ELF-1 (cell line): Measurements from ENCODE around the gene POU2F1.

Source experiments
- DNase-seq: peaks from one replicate; pipeline ENCODE4 v3.0.0-alpha.2; 2016; ENCODE audit warnings: low read depth, low spot score

The POU2F1 gene

DNA sequence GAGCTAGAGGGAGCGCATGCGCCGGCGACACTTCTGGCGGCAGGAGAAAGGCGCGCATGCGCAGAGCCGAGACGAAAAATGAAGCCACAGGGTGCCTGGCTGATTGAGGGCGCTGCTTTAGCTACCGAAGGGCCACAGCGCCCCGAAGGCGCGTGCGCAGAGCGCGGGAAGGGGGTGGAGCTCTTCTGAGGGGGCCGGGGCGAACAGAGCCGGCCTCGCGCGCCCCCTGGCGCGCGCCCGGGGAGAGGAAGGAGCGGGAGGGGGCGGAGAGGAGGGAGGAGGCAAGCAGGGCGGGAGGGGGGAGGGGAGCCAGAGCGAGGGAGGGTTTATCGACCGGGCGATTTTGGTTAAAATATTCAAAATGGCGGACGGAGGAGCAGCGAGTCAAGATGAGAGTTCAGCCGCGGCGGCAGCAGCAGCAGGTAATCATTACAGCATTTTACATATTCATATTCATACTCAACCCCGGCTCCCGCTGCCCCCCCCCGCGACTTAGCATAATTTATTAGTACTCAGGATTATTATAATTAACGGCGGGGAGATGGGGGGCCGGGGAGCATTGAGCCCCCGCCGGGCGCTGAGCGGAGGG, at the start of gene POU2F1:
TSS of gene POU2F1 (plus strand) at position 350 of the 589 bp plus-strand sequence. CDS start at position 362, 12 bp downstream.
- peak; percentile 99 for DNase-seq

GRCh38 chr1:167171286-167171929, 49.3 kb upstream of the POU2F1 start:
- no peak for DNase-seq

DNA sequence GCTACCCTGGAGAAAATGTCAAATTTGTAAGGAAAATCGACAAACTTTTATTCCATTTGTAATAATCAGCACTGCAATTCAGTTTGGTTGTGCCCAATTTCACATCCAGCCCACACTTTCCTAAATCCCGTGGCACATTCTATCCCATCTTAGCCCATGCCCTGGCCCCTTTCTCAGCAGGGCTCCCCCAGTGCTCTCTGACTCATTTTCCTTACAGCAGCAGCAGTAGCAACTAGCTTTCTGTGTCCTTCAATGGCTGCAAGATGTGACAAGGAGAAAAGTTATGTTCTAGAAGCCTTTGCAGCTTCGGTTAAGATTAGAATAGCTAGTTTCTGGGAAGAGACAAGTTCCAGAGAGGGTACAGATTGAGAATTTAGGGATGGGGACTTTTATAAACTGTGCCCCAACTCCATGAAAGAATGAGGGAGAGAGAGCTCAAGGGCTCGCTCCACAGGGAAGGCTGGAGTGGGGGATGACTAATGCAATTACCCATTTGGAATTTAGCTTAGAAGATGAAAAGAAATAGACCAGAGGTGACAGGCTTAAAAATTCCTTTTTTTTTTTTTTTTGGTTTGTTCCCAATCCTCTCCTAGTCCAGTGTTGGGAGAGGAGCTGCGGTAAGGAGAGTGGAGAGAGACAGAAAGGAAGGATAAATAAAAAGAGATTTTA, 47.0 kb upstream of the POU2F1 start:
- DNase-seq, result no peak

DNA sequence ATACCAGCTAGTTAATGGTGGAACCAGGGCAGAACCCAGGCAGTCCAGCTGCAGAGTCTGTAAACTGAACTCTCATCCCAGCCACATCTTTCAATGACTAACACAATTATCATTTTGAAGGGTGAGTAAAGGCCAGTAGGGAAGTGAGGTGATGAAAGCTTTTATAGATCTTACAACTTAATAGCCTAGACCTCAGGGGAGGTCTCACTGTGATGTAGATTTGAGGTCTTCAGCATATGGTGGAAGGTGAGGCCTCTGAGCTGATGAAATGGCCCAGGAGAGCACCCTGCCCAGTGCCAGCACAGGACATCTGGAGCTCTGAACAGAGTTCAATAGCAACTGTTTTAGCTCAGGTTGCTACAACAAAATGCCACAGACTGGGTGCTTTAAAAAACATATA, 44.8 kb upstream of the POU2F1 start:
- no peak for DNase-seq

- no peak for DNase-seq
These were observed 41.9 kb upstream of the POU2F1 start for GRCh38 chr1:167178831-167179230.

DNA sequence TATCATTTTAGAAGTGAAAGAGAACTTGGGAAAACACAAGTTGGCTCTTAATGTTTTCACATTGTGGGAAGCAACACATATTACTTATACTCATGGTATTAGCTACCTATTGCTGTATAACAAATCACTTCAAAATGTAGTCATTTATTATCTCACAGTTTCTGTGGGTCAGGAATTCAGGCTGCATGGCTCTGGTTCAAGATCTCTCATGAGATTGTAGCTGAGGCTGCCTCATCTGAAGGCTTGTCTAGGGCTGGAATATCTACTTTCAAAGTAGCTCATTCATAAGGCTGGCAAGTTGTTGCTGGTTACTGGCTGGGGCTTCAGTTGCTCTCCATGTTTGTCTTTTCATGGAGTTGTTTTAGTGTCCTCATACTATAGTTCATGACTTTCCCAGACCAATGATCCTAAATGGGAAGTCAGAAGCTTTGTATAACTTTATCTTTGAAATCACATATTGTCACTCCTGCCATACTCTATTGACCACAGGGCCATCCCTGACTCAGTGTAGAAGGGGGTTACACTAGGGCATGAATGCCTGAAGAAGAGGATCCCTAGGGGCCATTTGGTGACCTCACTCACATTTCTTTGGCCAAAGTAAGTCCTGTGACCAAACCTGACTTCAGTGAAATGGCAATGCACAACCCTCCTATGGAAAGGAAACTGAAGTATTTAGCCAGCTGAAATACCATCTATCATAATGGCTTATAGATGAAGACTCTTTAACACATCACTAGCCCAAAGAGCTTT, 37.9 kb upstream of the POU2F1 start:
- no peak for DNase-seq

DNA sequence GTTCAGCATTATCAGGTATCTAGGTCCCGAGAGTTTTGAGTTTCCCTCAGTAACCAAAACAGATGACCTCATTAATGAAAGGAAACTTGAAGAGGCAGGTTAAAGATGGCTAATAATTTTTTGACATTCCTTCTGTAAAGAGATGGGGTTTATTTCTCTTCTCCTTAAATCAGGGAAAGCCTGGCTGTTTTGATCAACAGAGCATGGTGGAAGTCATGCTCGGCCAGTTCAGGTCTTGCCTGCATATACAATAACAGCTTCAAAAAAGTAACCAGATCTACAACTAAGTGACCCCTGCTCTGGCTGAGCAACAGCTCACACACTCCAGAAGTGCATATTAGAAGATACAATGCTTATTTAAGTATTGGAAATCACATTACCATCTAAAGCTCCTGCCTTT, 36.6 kb upstream of the POU2F1 start:
- DNase-seq, result no peak

GRCh38 chr1:167185062-167185461, 35.6 kb upstream of the POU2F1 start:
- no peak for DNase-seq

DNA sequence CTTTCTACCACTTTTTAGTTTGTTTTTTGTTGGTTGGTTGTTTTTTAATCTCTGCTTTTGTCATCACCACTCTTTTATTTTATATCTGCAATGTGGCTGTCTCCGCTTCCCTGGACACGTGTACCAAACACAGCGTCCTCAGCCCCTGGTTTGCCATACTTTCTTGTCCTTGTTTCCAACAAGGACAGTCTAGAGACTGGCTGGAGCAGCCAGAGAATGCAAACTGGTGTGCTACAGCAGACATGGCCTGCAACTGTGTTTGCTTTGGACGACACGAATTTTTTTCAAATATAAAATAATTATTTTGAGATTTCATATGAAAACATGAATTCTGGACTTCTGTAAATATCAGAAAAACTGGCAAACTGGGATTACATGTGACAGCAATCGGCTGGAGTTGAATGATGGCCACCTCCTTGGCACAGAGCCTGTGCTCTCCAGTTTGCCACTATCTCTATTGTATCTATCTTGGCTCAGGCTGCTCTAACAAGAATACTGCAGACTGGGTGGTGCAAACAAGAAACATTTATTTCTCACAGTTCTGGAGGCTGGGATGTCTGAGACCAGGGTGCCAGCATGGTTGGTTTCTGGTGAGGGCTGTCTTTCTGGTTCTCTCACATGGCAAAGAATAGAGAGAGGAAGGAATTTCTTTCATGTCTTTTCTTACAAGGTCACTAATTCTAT, 34.6 kb upstream of the POU2F1 start:
- no peak for DNase-seq

GRCh38 chr1:167186771-167187170, 33.9 kb upstream of the POU2F1 start:
- DNase-seq, result no peak

DNA sequence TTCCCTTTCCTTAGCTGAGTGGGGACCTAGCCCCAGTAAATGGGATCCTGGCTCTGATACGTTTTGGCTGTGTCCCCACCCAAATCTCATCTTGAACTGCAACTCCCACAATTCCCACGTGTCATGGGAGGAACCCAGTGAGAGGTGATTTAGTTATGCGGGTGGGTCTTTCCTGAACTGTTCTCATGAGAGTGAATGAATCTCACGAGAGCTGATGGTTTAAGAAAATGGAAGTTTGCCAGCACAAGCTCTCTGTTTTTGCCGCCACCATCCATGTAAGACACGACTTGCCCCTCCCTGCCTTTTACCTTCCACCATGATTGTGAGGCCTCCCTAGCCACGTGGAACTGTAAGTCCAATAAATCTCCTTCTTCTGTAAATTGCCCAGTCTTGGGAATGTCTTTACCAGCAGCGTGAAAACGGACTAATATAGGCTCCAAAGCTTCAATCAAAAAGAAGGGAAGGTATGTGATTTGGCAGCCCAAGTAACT, 29.9 kb upstream of the POU2F1 start:
- no peak for DNase-seq

DNA sequence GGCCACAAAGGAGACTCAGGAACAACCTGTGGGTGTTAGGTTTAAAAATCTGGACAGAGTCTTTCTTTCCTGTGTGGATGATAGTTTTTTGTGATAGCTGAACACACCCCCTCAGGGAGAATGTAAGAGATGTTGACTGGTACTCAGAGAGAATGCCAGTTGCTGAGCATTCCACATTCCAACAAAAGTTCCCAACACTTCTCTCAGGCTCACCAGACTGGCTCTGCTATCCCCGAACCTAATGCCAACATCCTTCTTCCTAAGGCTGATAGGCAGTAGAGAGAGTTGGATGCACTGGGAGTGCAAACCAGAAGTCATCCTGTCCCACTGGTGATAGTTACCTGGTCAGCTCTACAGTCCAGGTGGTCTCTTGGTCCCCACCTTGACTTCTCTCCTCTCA, 28.7 kb upstream of the POU2F1 start:
- DNase-seq, result peak; percentile 36

GRCh38 chr1:167194182-167194581, 26.5 kb upstream of the POU2F1 start:
- no peak for DNase-seq

DNA sequence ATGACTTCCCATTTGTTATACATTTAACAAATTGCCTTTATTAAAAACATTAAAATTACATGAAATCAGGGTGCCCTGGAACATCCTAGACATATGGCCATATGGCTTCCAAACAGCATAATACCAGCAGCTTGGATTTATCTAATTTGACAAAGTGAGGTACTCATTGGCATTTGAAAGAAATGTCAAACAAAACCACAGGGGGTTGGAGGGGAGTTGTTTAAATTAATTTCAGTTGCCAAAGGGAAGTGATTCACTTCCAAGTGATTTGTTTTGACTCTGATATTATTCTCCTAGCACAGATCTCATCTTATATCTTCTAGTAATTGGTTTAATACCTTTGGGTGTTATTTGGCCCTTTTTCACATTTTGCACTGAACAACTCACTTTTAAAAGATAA, 24.5 kb upstream of the POU2F1 start:
- no peak for DNase-seq

DNA sequence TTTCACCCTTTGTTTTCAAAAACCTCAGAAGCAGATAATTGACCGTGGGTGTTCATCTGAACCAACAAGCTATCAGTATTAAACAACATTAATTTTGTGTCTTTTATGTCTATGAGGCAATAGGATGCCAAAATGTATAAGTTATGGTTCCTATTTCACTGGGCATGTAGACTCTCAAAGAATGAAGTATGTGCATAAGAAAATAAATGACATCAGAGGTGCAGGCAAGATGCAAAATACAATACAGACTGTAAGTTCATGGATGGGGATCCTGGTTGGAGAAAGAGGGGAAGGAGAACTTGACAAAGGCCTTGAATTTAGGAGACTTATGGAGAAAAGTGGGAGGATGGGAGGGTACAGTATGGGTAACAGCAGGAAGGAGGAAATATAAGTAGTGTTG, 23.4 kb upstream of the POU2F1 start:
- no peak for DNase-seq

- DNase-seq, result no peak
These were observed 23.0 kb upstream of the POU2F1 start for GRCh38 chr1:167197692-167198091.

- peak; percentile 34 for DNase-seq
These were observed 22.1 kb upstream of the POU2F1 start for GRCh38 chr1:167198518-167199133.

GRCh38 chr1:167199656-167200055, 21.0 kb upstream of the POU2F1 start:
- no peak for DNase-seq

GRCh38 chr1:167200272-167200671, 20.4 kb upstream of the POU2F1 start:
- no peak for DNase-seq

DNA sequence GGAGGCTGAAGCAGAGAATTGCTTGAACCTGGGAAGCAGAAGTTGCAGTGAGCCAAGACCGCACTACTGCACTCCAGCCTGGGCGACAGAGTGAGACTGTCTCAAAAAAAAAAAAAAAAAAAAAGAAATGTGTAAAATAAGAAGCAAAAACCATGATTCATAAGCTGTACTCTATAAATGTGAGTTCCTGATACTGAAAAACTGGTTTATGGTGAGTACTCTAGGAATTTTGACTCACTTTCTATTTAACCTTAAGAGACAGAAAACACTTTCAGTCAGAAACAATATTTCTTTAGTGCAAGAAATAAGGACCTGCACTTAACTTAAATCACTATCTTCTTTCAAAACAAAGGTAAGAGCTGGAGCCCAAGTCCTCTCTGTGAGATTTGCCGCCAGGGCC, 19.9 kb upstream of the POU2F1 start:
- no peak for DNase-seq

DNA sequence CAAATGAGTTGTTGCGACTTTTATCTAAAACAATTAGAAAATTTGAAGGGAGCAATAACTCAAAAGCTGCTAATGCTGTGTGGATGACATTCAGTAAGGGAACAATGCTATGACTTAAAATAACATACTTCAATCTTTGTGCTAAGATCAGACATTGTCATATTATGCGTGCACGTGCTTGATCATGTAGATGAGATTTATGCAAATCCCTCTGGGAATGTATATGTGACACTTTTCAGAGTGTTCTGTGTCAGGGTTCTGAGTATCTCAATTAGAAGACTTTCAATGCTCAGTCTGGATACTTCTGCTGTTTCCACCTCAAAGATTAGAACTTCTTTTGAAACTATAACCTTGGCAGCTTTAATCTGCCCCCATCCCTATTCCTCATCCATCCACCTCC, 18.6 kb upstream of the POU2F1 start:
- DNase-seq, result no peak
